Ramos (cell line): ENCODE measurements around the gene NFS1.
"Not testable (repeated sequence)": the region's sequence is repeated elsewhere in the genome, so short reads cannot be mapped to it uniquely, and the experiment has no call there.

Experiments used
- in situ Hi-C: fragments of 300-500 bp; cut with MboI; formaldehyde crosslinking; loops from one replicate; pipeline ENCODE4 v1.14.3; 2022; ENCODE audit warnings: low sequenced_read_pairs; ENCODE audit not compliant: unreplicated experiment

The NFS1 gene

GRCh38 chr20:35699127-35699956 is at the start of gene NFS1, which contains the start of gene ROMO1:
TSS of gene NFS1 (minus strand) at chr20:35699352. CDS start at chr20:35699288, 64 bp downstream.
TSS of gene ROMO1 (plus strand) at chr20:35699405. CDS start at chr20:35699633, 228 bp downstream.
- in situ Hi-C loops: no loop called here

- in situ Hi-C loops: not testable (repeated sequence)
These were observed 45.3 kb upstream of the NFS1 start for GRCh38 chr20:35744492-35744841.

GRCh38 chr20:35743693-35744491 is 44.7 kb upstream of the NFS1 start:
- in situ Hi-C loops: no loop called here

- in situ Hi-C loops: no loop called here
These were observed 43.8 kb upstream of the NFS1 start for GRCh38 chr20:35742741-35743523.

GRCh38 chr20:35741892-35742740 is 43.0 kb upstream of the NFS1 start, which contains the start of gene RBM39:
TSS of gene RBM39 (minus strand) at chr20:35742260. CDS start at chr20:35740874, 1,386 bp downstream.
- in situ Hi-C loops: no loop called here

- in situ Hi-C loops: no loop called here
These were observed 40.4 kb upstream of the NFS1 start for GRCh38 chr20:35739294-35740163.

- in situ Hi-C loops: no loop called here
These were observed 39.4 kb upstream of the NFS1 start for GRCh38 chr20:35738410-35739179.

- in situ Hi-C loops: no loop called here
These were observed 38.7 kb upstream of the NFS1 start for GRCh38 chr20:35737865-35738333.

GRCh38 chr20:35735826-35736470 is 36.8 kb upstream of the NFS1 start:
- in situ Hi-C loops: no loop called here

GRCh38 chr20:35734777-35735649 is 35.9 kb upstream of the NFS1 start:
- in situ Hi-C loops: no loop called here

GRCh38 chr20:35734374-35734773 is 35.2 kb upstream of the NFS1 start:
- in situ Hi-C loops: no loop called here

- in situ Hi-C loops: no loop called here
These were observed 33.5 kb upstream of the NFS1 start for GRCh38 chr20:35732644-35732982.

GRCh38 chr20:35731862-35732643 is 32.9 kb upstream of the NFS1 start:
- in situ Hi-C loops: no loop called here

- in situ Hi-C loops: no loop called here
These were observed 32.3 kb upstream of the NFS1 start for GRCh38 chr20:35731469-35731788.

- in situ Hi-C loops: no loop called here
These were observed 31.7 kb upstream of the NFS1 start for GRCh38 chr20:35730583-35731468.
